Spleen (tissue), 13 donors: Measurements from ENCODE around the gene ROBO1. TPM values are rescaled to one million over a fixed set of nuclear protein-coding genes. Genes with fewer than 3 reads are reported as not detected.

Source experiments
- DNase-seq: peaks from one replicate; pipeline ENCODE4 v3.0.0-alpha.2; 2020
- H3K27ac ChIP-seq, 8 donors: fragments of 200-600 bp; sonication (generic) in 7 of 8; 1 replicate in 4 of 8; 2 replicates in 4 of 8; pipeline versions ENCODE4 v1.5.0 to v1.8.0; 2016 to 2021; ENCODE audit warnings: inconsistent platforms in 4 of 8, mild to moderate bottlenecking in 4 of 8, moderate library complexity in 1 of 8
- H3K27me3 ChIP-seq, 7 donors: fragments of 200-600 bp; sonication (generic) in 6 of 7; replicated peaks in 1 of 7; 1 replicate in 4 of 7; 2 replicates in 3 of 7; pipeline versions ENCODE4 v1.5.0 to v1.8.0; 2016 to 2021; ENCODE audit warnings: inconsistent platforms in 3 of 7, mild to moderate bottlenecking in 1 of 7
- H3K36me3 ChIP-seq, 6 donors: fragments of 200-600 bp; sonication (generic) in 5 of 6; 1 replicate in 4 of 6; 2 replicates in 2 of 6; pipeline versions ENCODE4 v1.5.0 to v1.8.0; 2016 to 2021; ENCODE audit warnings: inconsistent platforms in 2 of 6
- H3K4me1 ChIP-seq, 6 donors: fragments of 200-600 bp; sonication (generic) in 5 of 6; 1 replicate in 3 of 6; 2 replicates in 3 of 6; pipeline versions ENCODE4 v1.5.0 to v1.8.0; 2016 to 2021; ENCODE audit warnings: inconsistent platforms in 3 of 6
- H3K4me3 ChIP-seq, 8 donors: fragments of 200-600 bp; sonication (generic) in 7 of 8; 1 replicate in 4 of 8; 2 replicates in 4 of 8; pipeline versions ENCODE4 v1.5.0 to v1.8.0; 2016 to 2021; ENCODE audit warnings: inconsistent platforms in 4 of 8, mild to moderate bottlenecking in 4 of 8, moderate library complexity in 2 of 8
- H3K9me3 ChIP-seq, 8 donors: fragments of 200-600 bp; sonication (generic) in 7 of 8; 1 replicate in 4 of 8; 2 replicates in 4 of 8; pipeline versions ENCODE4 v1.5.0 to v1.8.0; 2016 to 2021; ENCODE audit warnings: inconsistent platforms in 4 of 8
- CTCF ChIP-seq, 11 experiments: fragments of 200-600 bp in 7 of 11; fragments of 450-650 bp in 4 of 11; sonication (generic) in 4 of 11; IDR thresholded peaks in 8 of 11; conservative IDR thresholded peaks in 3 of 11; 1 replicate in 7 of 11; 2 replicates in 4 of 11; pipeline versions ENCODE4 v1.4.0 to v1.8.0; 2016 to 2021; ENCODE audit warnings: antibody characterized with exemption in 11 of 11, inconsistent platforms in 4 of 11, mild to moderate bottlenecking in 1 of 11
- POLR2A ChIP-seq, 3 donors: fragments of 450-650 bp; IDR thresholded peaks; one replicate each; pipeline ENCODE4 v1.5.1; 2017; ENCODE audit warnings: antibody characterized with exemption in 3 of 3, mild to moderate bottlenecking in 1 of 3
- POLR2AphosphoS5 ChIP-seq, 3 donors: sonication (generic); formaldehyde crosslinking; IDR thresholded peaks; one replicate each; pipeline ENCODE4 v1.5.1; 2017; ENCODE audit warnings: antibody characterized with exemption in 3 of 3
- WGBS, 5 donors: extraction: QIAGEN DNeasy Blood & Tissue Kit in 3 of 5; methylation state at CpG; one replicate each; pipeline versions ENCODE4 v1.1.5 to v1.1.7; 2013 to 2018; 5-methylcytosine and 5-hydroxymethylcytosine counted together
- intact Hi-C: fragments of 100-400 bp; cut with DNase I; formaldehyde crosslinking; loops from one replicate; pipeline ENCODE4 v1.15.0; 2023; ENCODE audit warnings: low total_unique reads
- long read RNA-seq, 2 donors: transcript quantifications; one replicate each; lab custom pipeline, GENCODE V29; 2026
- polyA plus RNA-seq, 3 donors: library from polyadenylated mRNA; stranded (reverse); fragments of 200-250 nt; gene quantifications; one replicate each; pipeline ENCODE4 v1.2.1, GENCODE V29; 2013
- total RNA-seq, 7 donors: library from RNA; depleted of rRNA in 3 of 7; stranded (reverse); fragments of >200 nt in 3 of 7; fragmentation: NEBNext Ultra II Directional in 4 of 7; extraction: Animal tissue kit (Norgen Biotek cat#: 25700) in 4 of 7; gene quantifications; one replicate each; pipeline versions ENCODE4 v1.1.0 to v1.2.1, GENCODE V29; 2016 to 2021
- donor health status: healthy with polysubstance abuse.
- donor health status: DM: no; HTN: no; CAD: no; lungs with moderate emphysema.
- donor health status: DM: no; HTN: no; CAD: no.
- donor health status: Bipolar disorder and iron deficiency.
- donor health status: healthy.
- donor health status: DM: no; HTN: no; CAD: no.
- donor health status: DM: yes; HTN: yes; CAD: no.

ROBO1 gene
- total RNA-seq = 10 to 100 TPM; 24.1 to 37.3 (median 28.5) TPM
- 1 to 10 TPM; 3.4 to 3.8 (median 3.4) TPM for polyA plus RNA-seq
- long read RNA-seq, donor 1 = 0 reads
- long read RNA-seq, donor 2 = 0 reads

- Histone ChIP-seq H3K36me3 (no peaks in the 10 kb centered on the region), H3K27me3 (peaks cover 0 to 42% (median 8%) of the 10 kb centered on the region in 7 donors), H3K4me3 (peak within 1 kb of the TSS in 4 of 8 donors; percentile 5 to 44 (median 14)), H3K9me3 (peaks cover 0 to 6% (median 0%) of the 10 kb centered on the region in 8 donors), H3K4me1 (peaks cover 0 to 15% (median 3%) of the 10 kb centered on the region in 6 donors), H3K27ac (no peak within 1 kb of the TSS)
- intact Hi-C loops = no loop called here
- WGBS, 5 donors = 3 to 10% (median 4%) methylated on average over 12 of the region's 12 CpGs
- no peak for DNase-seq
- TF ChIP-seq POLR2A (IDR thresholded peaks at IDR 0.05) = no peak
- no peak for TF ChIP-seq POLR2AphosphoS5 (IDR thresholded peaks at IDR 0.05)
- no peak for TF ChIP-seq CTCF (IDR thresholded peaks at IDR 0.05 in 8 of 11, conservative IDR thresholded peaks at IDR 0.05 in 3 of 11)
These were observed at the start of gene ROBO1 for GRCh38 chr3:79767905-79768267. ROBO1 (minus strand) TSS chr3:79767998.

GRCh38 chr3:79817224-79817623, 49.4 kb upstream of the ROBO1 start:
- no peak overlapping the region for H3K27ac ChIP-seq
- H3K4me1 ChIP-seq = no peaks in the 10 kb centered on the region
- DNase-seq = no peak
- intact Hi-C loops = no loop called here
- no peak for TF ChIP-seq POLR2AphosphoS5 (IDR thresholded peaks at IDR 0.05)
- TF ChIP-seq POLR2A (IDR thresholded peaks at IDR 0.05) = no peak
- TF ChIP-seq CTCF (IDR thresholded peaks at IDR 0.05 in 8 of 11, conservative IDR thresholded peaks at IDR 0.05 in 3 of 11) = no peak
- H3K27me3 ChIP-seq = no peaks in the 10 kb centered on the region
- H3K9me3 ChIP-seq = peaks cover 7 to 38% (median 27%) of the 10 kb centered on the region in 8 donors
- H3K36me3 ChIP-seq = no peaks in the 10 kb centered on the region
- no peak overlapping the region for H3K4me3 ChIP-seq
- 49 to 84% (median 69%) methylated on average over 2 to 3 of the region's 3 CpGs for WGBS, 5 donors

- intact Hi-C loops = no loop called here
- Histone ChIP-seq H3K27me3 (no peaks in the 10 kb centered on the region), H3K27ac (no peak overlapping the region)
These were observed 47.7 kb upstream of the ROBO1 start for GRCh38 chr3:79815478-79815877.

GRCh38 chr3:79810581-79810980, 42.8 kb upstream of the ROBO1 start:
- DNase-seq = no peak
- H3K9me3 ChIP-seq = peaks cover 0 to 12% (median 7%) of the 10 kb centered on the region in 8 donors
- H3K27ac ChIP-seq = no peak overlapping the region
- no peaks in the 10 kb centered on the region for H3K4me1 ChIP-seq
- TF ChIP-seq POLR2A (IDR thresholded peaks at IDR 0.05) = no peak
- no peak for TF ChIP-seq POLR2AphosphoS5 (IDR thresholded peaks at IDR 0.05)
- no peak overlapping the region for H3K4me3 ChIP-seq
- no peaks in the 10 kb centered on the region for H3K36me3 ChIP-seq
- intact Hi-C loops = no loop called here
- H3K27me3 ChIP-seq = no peaks in the 10 kb centered on the region
- 54 to 78% (median 63%) methylated on average over 1 of the region's 1 CpG for WGBS, 5 donors

More at GRCh38 chr3:79815478-79815877, 47.7 kb upstream of the ROBO1 start:
- Histone ChIP-seq H3K4me1 (no peaks in the 10 kb centered on the region), H3K36me3 (no peaks in the 10 kb centered on the region), H3K9me3 (peaks cover 7 to 38% (median 27%) of the 10 kb centered on the region in 8 donors), H3K4me3 (no peak overlapping the region)
- TF ChIP-seq POLR2AphosphoS5 (IDR thresholded peaks at IDR 0.05) (no peak), POLR2A (IDR thresholded peaks at IDR 0.05) (no peak), CTCF (IDR thresholded peaks at IDR 0.05 in 8 of 11, conservative IDR thresholded peaks at IDR 0.05 in 3 of 11) (no peak)
- DNase-seq = no peak

GRCh38 chr3:79810092-79810491, 42.3 kb upstream of the ROBO1 start:
- Histone ChIP-seq H3K4me1 (no peaks in the 10 kb centered on the region), H3K4me3 (no peak overlapping the region), H3K36me3 (no peaks in the 10 kb centered on the region), H3K9me3 (peaks cover 0 to 7% (median 2%) of the 10 kb centered on the region in 8 donors), H3K27me3 (no peaks in the 10 kb centered on the region), H3K27ac (no peak overlapping the region)
- TF ChIP-seq POLR2A (IDR thresholded peaks at IDR 0.05) (no peak), CTCF (IDR thresholded peaks at IDR 0.05 in 8 of 11, conservative IDR thresholded peaks at IDR 0.05 in 3 of 11) (no peak), POLR2AphosphoS5 (IDR thresholded peaks at IDR 0.05) (no peak)
- WGBS, 5 donors = 62 to 87% (median 72%) methylated on average over 3 of the region's 3 CpGs
- intact Hi-C loops = no loop called here
- DNase-seq = no peak
